ENCODE data around the gene ANKS1B. TPM values are rescaled to one million over a fixed set of nuclear protein-coding genes. Genes with fewer than 3 reads are reported as not detected.
A peak's percentile ranks its signal among the peaks of the same experiment; 100 is the strongest.
"Not testable (repeated sequence)": the region's sequence is repeated elsewhere in the genome, so short reads cannot be mapped to it uniquely, and the experiment has no call there.

ANKS1B gene
- polyA plus RNA-seq, 12 donors = 1.5 to 4.0 (median 2.7) TPM; not detected in 2

DNA sequence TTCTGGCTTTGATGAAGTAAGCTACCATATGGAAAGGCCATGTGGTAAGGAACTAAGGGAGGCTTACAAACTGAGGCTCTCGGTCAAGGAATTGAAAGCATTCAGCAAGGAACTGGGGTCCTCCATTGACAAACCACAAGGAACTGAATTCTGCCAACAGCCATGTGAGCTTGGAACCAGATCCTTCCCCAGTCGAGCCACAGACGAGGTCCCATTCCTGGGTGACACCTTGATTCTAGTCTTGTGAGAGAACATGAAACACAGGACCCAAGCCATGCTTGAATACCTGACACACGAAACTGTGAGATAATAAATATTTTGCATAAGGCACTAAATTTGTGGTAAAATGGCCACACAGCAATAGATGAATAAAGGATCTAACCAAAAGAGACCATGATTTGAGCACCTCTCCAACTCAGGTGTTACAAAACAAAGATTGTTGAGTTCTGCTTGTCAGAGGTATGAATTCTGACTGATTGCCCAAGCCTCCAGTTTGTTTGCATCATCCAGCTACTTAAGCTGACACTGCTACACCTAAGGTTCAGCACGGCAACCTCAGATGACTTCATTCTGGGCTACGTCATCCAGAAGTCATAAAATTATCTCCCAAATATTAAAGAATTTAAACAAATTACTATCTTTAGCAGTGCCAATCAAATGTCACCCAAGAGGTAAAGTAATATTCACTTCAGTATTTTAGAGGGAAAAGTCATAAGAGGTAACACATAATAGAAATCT, 277.8 kb downstream of the ANKS1B start:
- no peak for DNase-seq

GRCh38 chr12:99704458-99704857, 280.3 kb downstream of the ANKS1B start:
- DNase-seq = no peak

DNA sequence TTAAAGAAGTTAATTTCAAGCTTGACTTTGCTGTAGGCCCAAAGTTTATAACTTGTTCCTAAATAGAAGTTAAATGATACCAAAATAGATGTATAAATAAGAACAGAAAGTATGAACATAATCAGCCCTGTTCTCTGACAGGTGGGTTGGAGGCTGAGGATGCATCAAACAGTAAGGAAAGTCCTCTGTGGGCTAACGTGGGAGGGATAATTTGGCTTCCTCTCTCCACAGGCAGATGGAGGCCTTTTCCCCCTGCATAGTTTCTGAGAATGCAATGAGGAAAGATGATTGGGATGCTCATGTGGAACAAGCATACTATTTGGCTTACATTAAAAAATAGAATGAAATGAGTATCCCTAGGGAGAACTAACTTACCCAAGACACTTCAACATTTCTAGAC, 280.7 kb downstream of the ANKS1B start:
- no peak for DNase-seq

DNA sequence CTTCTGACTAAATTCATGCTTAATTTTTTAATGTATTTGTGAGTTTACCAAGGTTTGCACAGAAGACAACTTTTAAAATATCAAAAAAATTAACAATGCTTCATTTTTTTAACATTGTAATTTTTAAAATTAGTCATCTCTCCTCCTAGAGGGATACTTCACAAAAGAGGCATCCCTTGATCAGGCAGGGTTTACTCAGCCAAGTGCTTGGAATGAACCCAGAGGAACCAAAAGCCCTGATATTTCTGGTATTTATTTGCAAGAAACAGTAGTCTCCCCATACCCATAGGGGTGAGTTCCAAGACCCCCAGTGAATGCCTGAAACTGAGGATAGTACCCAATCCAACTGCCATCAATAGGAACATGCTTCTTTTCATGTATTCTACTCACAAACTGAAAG, 284.7 kb downstream of the ANKS1B start:
- no peak for DNase-seq

GRCh38 chr12:99695050-99695449, 289.7 kb downstream of the ANKS1B start:
- DNase-seq = no peak

GRCh38 chr12:99686142-99686541, 298.6 kb downstream of the ANKS1B start:
- no peak for DNase-seq

DNA sequence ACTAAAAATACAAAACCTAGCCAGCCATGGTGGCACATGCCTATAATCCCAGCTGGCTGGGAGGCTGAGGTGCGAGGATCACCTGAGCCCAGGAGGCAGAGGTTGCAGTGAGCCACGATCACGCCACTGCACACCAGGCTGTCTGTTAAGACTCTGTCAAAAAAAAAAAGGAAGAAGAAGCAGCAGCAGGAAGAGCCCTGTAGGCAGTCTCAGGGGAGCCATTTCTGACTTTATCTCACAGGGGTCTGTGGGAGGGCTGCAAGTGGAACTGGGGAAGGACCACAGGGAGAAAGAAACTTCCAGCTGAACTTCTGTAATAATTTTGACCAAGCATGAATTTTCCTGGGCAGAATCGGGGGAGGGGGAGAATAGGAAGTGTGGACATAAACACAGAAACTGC, 304.5 kb downstream of the ANKS1B start:
- DNase-seq = no peak

DNA sequence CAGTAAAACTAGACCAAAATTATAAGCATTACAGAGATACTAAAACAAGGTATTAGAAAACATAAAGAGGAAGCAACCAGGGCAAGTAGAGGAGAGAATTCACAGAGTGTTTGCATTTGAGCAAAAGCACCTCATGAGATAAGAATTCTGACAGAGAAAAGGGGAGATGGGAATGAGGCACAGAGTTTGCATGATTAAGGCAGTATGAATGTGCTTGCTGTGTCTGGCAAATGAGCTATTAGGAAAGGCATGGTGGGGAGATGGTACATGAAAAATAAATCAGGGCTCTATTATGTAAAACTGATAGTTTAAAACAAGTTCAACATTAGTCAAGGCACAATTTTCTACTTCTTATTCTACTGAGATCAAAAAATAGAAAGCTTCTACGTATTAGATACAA, 314.1 kb downstream of the ANKS1B start:
- DNase-seq = no peak

DNA sequence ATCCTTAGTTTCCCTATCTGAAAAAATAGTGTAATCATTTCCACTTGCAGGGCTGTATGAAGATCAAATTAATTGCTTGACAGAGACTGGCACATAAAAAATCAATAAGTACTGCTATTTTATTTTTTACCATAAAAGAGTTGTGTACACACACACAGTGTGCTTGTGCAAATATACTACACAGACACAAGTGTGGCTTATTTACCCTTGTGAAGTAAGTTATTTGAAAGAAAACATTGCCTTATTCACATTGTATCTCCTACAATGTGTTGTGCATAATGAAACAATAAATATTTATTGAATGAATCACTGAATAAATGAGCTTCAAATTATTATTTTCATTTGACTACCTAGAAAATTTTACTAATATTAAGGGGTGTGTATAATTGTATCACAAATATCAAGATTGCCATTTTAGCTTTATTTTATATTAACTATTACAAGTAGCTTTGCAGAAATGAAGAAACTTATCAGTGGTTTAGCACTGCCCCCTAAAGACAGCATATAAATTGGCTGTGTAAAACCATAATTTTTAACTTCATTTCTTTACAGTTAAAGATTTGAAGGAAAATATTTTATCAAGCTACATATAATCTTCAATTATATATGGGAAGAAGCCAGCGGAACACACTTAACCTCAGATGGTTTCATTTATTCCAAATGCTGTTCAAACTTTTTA, 325.9 kb downstream of the ANKS1B start:
- peak; percentile 1 for DNase-seq

DNA sequence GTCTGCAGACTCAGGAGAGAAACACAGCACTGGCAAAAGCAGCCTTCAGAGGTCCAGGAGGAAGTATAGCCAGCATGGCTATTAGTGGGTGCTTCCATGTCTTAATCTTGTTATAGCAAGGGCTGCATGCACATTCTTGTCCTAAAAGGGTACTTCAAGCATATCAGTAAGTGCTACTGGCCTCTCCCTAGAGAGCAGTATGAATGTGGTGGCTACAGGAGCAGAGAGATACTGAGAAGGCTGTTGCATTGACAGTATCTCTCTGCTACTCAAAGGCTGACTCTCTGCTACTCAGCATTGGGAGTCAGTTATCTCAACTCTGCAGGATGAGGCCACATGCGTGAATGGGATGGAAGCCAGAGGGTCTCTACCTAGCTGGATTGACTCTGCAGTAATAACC, 335.2 kb downstream of the ANKS1B start:
- no peak for DNase-seq

DNA sequence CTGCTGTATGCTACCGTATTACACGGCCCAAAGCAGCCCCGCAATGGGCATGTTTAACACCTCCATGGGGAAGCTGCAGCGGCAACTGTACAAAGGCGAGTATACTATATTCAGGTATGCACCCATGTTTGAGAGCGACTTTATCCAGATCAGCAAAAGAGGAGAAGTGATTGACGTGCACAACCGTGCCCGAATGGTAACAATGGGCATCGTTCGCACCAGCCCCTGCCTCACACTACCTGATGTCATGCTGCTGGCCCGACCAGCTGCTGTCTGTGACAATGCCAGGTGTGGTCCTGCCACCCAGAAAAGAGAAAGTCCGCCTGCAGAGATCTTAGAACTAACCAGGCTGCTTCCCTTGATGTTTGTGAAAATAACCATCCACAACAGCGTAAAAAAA, 336.6 kb downstream of the ANKS1B start:
- DNase-seq = no peak

- DNase-seq = no peak
These were observed 337.3 kb downstream of the ANKS1B start, which contains the start of gene GARIN6 for GRCh38 chr12:99647453-99647852. GARIN6 (plus strand) TSS chr12:99647753; CDS start chr12:99648175, 422 bp downstream.

DNA sequence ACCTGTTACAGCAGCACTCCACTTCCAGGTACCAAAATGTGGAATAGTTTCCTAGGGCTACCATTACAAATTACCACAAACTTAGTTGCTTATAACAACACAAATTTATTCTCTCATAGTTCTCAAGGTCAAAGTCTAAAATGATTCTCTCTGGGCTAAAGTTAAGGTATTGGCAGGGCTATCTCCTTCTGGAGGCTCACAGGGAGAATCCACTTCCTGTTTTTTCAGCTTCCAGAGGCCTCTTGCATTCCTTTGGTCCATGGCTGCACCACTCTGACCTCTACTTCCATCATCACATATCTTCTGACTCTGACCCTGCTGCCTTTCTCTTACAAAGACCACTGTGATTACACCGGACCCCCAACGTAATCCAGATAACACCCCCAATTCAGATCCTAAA, 340.1 kb downstream of the ANKS1B start:
- DNase-seq = no peak

DNA sequence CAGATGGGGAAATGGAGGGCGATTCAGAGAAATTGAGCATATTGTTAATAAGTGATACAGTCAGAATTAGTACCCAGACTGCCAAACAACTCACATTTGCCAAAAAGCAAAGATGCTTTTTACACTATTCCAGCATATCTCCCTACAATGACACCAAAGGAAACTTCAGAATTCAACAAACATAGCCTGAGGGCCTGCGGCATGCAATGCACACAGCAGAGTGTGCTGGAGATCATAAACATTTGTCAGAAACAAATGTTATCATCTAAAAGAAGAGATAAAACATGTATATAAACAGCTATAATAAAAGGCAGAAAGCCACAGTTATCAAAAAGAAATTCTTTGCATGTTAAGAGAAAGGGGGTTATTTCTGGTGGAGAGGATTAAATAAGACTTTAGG, 357.3 kb downstream of the ANKS1B start:
- no peak for DNase-seq

- not testable (repeated sequence) for DNase-seq
These were observed 360.1 kb downstream of the ANKS1B start for GRCh38 chr12:99624591-99624990.

DNA sequence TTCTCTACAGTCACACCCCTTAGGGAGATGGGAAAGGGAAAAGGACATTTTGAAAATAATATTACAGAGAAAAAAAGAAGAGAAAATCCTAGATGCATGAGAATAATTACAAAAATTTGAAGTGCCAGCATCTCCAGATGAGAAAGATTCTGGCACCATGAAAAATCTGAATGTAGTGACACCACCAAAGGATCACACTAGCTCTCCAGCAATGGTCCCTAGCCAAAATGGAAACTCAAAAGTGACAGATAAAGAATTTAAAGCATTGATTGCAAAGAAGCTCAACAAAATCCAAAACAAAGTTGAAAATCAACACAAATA, 364.6 kb downstream of the ANKS1B start:
- DNase-seq = no peak

DNA sequence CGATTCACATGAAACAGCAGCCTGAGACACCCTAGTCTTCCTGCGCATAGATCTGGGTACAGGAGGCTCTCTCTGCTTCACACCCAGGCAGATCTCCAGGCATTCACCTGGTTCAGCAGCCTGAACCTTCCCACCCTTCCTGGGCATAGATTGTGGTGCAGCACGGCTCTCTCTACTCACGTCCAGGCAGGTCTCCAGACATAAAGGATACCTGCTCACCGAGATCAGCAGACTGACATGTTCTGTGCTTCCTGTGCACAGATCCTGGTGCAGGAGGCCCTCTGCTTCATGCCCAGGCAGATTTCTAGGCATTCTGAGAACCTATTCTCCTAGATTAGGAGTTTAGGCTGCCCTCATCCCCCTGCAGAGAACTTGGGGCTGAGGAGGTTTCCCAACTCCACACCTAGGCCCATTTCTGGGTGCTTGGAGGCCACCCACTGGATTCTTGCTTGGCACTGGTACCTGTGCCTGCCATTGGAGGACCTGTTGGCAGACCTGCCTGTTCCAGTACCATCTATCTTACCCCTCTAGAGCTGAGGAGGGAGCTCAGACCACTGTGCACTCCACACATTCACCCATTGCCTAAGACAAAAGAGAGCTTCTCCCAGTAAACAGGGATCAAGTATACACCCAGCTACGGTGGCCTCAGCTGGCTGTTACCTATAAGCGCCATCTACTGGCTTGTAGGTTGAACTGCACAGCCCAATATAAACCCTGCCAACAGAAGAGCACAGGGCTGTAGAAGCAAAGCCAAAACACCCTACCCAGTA, 365.2 kb downstream of the ANKS1B start:
- no peak for DNase-seq

GRCh38 chr12:99618657-99619056, 366.1 kb downstream of the ANKS1B start:
- no peak for DNase-seq

GRCh38 chr12:99611599-99611998, 373.1 kb downstream of the ANKS1B start:
- DNase-seq = no peak

DNA sequence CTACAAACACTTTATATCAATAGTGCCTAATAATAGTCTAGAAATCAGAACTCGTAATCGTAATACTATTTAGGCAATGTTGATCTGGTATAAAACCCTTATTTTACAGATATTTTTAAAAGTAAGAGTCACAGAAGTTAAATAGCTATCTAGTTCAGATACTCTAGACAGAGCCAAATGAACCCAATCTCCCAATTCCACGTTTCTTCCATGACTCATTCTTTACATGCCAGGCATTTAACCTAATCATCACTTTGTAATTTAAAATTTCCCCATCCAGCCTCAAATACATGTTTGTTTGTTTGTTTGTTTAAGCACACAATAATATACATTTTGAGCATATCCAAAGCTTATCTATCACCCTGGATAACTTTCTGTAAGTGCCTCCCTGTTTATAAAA, 373.6 kb downstream of the ANKS1B start:
- no peak for DNase-seq

DNA sequence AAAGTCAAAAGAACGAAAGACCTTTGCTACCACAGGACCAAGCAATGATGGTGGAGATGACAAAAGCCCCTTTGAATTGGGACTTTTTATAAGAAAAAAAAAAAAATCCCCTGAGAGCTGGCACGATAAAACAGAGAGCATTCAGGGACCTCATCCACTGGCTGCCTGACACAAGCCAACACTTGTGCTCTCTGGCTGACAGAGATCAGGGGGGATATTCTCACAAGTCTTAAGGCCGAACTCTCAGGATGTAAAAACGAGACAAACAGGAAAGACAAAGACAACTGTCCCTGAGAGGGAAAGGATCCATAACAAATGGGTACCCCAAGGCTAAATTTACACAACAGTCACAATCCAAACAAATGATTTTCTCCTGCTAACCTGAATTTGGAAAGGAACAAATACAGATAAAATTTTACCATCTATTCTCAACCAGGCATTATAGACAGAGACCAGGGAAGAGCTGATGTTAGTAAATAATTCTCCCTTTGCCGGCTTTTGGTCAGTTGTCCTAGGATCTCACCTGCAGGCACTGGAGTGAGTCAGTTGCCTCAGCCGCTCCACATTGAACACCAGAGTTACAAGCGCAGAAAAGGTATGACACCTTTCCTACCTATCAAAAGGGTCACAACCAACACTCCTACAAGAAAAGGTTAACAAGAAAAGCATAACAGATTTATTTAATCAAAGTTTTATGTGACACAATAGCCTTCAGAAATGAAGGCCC, 375.1 kb downstream of the ANKS1B start:
- no peak for DNase-seq

DNA sequence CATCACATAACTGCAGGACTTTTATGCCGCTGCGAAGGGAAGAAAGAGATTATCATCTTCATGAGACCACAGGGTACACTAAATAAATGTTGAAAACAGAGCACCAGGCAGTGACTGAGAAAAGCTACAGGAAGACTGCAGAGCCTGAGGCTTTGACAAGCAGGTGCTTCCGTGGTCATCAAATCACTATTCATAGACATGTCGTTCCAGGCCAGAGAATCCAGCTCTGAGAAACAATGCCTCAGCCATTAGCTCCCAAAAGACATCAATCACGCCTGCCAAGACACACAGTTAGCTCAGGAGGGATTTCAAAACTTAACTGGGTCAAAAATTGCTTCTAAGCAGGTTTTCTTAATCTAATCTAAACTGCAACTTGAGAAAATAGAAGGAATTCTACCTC, 384.3 kb downstream of the ANKS1B start:
- no peak for DNase-seq
